Left ventricle myocardium inferior (tissue), 1 donor: ENCODE measurements around the gene NRXN2. TPM values are rescaled to one million over a fixed set of nuclear protein-coding genes. Genes with fewer than 3 reads are reported as not detected.
"Not testable (repeated sequence)": the region's sequence is repeated elsewhere in the genome, so short reads cannot be mapped to it uniquely, and the experiment has no call there.

Source experiments
- DNase-seq: peaks from one replicate; pipeline ENCODE4 v3.0.0-alpha.2; 2020
- H3K27ac ChIP-seq: fragments of 200-600 bp; replicated peaks from 2 replicates; pipeline ENCODE4 v1.8.0; 2021
- H3K27me3 ChIP-seq: fragments of 200-600 bp; 2 replicates; pipeline ENCODE4 v1.8.0; 2021; ENCODE audit warnings: low read depth
- H3K36me3 ChIP-seq: fragments of 200-600 bp; 2 replicates; pipeline ENCODE4 v1.8.0; 2021
- H3K4me1 ChIP-seq: fragments of 200-600 bp; 2 replicates; pipeline ENCODE4 v1.8.0; 2021
- H3K4me3 ChIP-seq: fragments of 200-600 bp; 2 replicates; pipeline ENCODE4 v1.8.0; 2021; ENCODE audit warnings: mild to moderate bottlenecking, moderate library complexity
- H3K9me3 ChIP-seq: fragments of 200-600 bp; replicated peaks from 2 replicates; pipeline ENCODE4 v1.8.0; 2021
- intact Hi-C: fragments of 100-400 bp; cut with micrococcal nuclease; formaldehyde crosslinking; loops from one replicate; pipeline ENCODE4 v1.11.0; 2022
- total RNA-seq: library from RNA; stranded (reverse); fragmentation: NEBNext Ultra II Directional; extraction: Animal tissue kit (Norgen Biotek cat#: 25700); gene quantifications from one replicate; pipeline ENCODE4 v1.2.1, GENCODE V29; 2021
- TF ChIP-seq, protein P1 (sequence below): fragments of 200-600 bp; IDR thresholded peaks from 2 replicates; pipeline ENCODE4 v1.8.0; 2021; ENCODE audit warnings: antibody characterized with exemption, mild to moderate bottlenecking, borderline replicate concordance
- donor health status: DM: no; HTN: yes; CAD: no; lungs with severe emphysema.

Gene NRXN2
- total RNA-seq, 1 donor from 2014 or later: 0.71 TPM

DNA sequence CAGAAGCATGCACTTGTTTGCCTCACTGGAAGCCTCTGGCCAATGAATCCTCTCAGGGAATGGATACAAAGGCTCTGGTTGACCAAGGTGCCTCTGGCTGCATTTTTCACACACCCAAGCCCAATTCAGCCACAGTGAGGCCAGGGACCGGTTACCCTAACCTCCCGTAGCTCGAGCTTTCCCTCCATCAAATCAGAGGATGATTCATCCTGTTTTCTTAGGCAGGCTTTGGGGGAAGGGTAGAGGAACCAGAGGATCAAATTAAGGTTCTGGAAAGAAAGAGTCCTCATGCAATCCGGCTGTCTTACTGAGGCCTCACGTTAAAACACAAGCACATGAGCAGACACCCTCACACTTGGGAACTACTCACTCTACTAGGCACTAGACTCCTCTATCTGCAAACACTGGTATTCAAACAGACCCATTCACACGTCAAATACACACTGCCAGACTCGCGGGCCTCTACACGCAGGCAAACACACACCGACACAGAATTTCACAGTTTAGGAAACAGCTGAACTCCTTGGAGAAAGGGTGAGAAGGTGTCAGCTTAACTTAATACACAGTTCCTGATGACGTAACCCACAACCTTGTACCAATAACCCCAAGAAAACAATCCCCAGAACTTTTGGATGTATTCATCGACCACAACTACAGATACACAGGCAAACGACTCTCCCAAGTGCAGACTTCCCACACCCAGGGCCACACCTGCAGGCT lies 12.4 kb downstream of the NRXN2 start:
- Histone ChIP-seq H3K27me3 (peaks cover 95% of the 10 kb centered on the region), H3K36me3 (no peaks in the 10 kb centered on the region)
- no peak for DNase-seq

DNA sequence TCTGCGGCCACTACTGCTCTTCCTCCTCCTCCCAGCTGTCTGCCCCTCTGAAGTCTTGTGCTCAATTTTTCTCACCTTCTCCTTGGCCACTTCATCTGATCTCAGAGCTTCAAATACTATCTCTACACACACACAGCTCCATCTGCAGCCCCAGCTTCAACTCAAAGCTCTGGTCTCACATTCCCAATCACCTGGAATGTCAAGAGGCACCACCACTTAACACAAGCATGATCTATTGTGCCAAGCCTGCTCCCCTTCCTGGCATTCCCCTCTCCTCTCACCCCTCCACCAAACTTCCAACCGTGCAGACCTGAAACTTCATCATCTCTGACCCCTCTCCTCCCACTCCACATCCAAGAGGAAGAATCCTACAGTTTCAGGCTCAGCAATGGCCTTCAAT lies 17.5 kb downstream of the NRXN2 start:
- H3K4me1 ChIP-seq: no peaks in the 10 kb centered on the region
- no peak overlapping the region for H3K27ac ChIP-seq
- intact Hi-C loops: no loop called here
- H3K27me3 ChIP-seq: peaks cover 87% of the 10 kb centered on the region
- no peaks in the 10 kb centered on the region for H3K9me3 ChIP-seq
- DNase-seq: no peak
- TF ChIP-seq, protein P1, sequence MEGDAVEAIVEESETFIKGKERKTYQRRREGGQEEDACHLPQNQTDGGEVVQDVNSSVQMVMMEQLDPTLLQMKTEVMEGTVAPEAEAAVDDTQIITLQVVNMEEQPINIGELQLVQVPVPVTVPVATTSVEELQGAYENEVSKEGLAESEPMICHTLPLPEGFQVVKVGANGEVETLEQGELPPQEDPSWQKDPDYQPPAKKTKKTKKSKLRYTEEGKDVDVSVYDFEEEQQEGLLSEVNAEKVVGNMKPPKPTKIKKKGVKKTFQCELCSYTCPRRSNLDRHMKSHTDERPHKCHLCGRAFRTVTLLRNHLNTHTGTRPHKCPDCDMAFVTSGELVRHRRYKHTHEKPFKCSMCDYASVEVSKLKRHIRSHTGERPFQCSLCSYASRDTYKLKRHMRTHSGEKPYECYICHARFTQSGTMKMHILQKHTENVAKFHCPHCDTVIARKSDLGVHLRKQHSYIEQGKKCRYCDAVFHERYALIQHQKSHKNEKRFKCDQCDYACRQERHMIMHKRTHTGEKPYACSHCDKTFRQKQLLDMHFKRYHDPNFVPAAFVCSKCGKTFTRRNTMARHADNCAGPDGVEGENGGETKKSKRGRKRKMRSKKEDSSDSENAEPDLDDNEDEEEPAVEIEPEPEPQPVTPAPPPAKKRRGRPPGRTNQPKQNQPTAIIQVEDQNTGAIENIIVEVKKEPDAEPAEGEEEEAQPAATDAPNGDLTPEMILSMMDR: no peak
- no peaks in the 10 kb centered on the region for H3K36me3 ChIP-seq
- no peak overlapping the region for H3K4me3 ChIP-seq

More for the DNA sequence above, 12.4 kb downstream of the NRXN2 start:
- TF ChIP-seq, protein P1: no peak
- Histone ChIP-seq H3K4me1 (peaks cover 8% of the 10 kb centered on the region), H3K9me3 (no peaks in the 10 kb centered on the region), H3K27ac (no peak overlapping the region), H3K4me3 (no peak overlapping the region)
- intact Hi-C loops: no loop called here

DNA sequence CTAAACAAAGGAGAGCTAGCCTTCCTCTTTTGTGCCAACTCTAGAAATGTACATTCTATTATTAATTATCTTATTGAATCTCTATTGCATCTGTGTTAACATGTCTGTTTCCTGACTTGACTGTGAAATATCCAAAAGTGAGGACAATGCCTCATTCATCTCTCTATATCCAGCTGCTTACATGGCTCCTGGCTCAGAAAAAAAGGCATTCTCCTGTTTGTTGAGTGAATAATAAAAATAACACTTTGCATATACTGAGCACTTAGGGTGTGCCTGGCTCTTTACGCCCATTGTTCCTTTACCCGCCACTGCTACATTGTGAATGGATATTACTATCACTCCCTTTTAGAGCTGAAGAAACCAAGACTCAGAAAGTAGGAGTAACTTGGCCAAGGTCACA lies 19.9 kb downstream of the NRXN2 start:
- intact Hi-C loops: no loop called here
- Histone ChIP-seq H3K27me3 (peaks cover 66% of the 10 kb centered on the region), H3K27ac (no peak overlapping the region), H3K4me1 (no peaks in the 10 kb centered on the region), H3K4me3 (no peak overlapping the region), H3K36me3 (no peaks in the 10 kb centered on the region), H3K9me3 (no peaks in the 10 kb centered on the region)
- TF ChIP-seq, protein P1: no peak
- DNase-seq: no peak

DNA sequence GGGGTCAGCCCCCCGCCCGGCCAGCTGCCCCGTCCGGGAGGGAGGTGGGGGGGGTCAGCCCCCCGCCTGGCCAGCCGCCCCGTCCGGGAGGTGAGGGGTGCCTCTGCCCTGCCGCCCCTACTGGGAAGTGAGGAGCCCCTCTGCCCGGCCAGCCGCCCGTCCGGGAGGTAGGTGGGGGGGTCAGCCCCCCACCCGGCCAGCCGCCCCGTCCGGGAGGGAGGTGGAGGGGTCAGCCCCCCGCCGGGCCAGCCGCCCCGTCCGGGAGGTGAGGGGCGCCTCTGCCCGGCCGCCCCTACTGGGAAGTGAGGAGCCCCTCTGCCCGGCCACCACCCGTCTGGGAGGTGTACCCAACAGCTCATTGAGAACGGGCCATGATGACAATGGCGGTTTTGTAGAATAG lies 21.0 kb downstream of the NRXN2 start:
- H3K4me3 ChIP-seq, H3K27ac ChIP-seq, DNase-seq, H3K9me3 ChIP-seq, H3K36me3 ChIP-seq, H3K4me1 ChIP-seq, intact Hi-C loops: not testable (repeated sequence)
- H3K27me3 ChIP-seq: peaks cover 55% of the 10 kb centered on the region

DNA sequence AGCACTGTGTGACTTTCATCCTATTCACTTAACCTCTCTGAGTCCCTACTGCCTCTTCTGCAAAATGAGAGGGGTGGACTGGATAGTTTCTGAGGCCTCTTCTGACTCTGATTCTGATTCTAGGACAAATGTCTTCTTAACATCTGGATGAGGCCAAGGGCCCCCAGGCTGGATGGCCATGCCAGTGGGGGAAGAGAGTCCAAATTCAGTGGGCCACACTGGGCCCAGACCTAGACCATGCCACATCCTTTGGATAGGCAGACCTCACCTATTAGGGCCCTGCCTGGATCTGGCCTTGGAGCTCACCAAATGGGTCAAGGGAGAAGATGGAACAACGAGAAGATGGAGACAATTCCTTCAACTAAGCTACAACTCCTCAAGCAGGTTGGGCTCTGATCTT lies 24.6 kb downstream of the NRXN2 start:
- H3K27me3 ChIP-seq: peaks cover 54% of the 10 kb centered on the region
- no peak overlapping the region for H3K4me3 ChIP-seq
- no peaks in the 10 kb centered on the region for H3K9me3 ChIP-seq
- H3K4me1 ChIP-seq: no peaks in the 10 kb centered on the region
- H3K27ac ChIP-seq: no peak overlapping the region
- intact Hi-C loops: no loop called here
- DNase-seq: no peak
- TF ChIP-seq, protein P1: no peak
- no peaks in the 10 kb centered on the region for H3K36me3 ChIP-seq

DNA sequence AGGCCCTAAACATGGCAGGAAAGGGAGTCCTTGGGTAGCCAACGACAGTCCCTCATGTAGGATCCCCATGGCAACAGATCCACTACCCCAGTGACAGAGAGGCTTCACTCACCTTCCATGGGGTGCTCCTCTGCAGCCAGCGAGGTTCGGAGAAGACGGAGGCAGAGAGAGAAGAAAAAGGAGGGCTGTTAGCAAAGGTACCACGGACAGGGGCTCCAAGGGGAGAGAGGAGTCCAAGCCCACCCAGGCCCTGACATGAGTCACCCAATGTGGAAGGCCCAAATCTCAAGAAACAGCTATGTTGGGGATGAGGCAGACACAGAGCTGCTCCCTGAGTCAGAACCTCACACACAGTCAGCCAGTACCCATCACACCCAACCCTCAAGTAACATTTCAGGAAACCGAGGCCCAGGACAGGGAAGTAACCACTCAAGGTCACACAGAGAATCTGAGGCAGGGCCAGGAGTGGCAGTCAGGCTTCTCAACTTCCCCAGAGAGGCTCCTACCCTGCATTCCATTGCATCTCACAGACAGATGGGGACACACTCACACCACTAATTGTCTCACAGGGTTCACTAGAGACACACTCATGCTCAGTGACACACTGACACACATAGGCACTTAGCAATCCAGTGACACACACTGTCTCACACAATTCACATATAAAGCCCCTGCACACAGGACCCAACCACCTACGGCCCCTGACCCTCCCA lies 25.2 kb downstream of the NRXN2 start:
- TF ChIP-seq, protein P1: no peak
- Histone ChIP-seq H3K27me3 (peaks cover 54% of the 10 kb centered on the region), H3K27ac (no peak overlapping the region), H3K4me3 (no peak overlapping the region), H3K9me3 (no peaks in the 10 kb centered on the region), H3K36me3 (no peaks in the 10 kb centered on the region), H3K4me1 (no peaks in the 10 kb centered on the region)
- intact Hi-C loops: no loop called here
- no peak for DNase-seq
